ENCODE data around the gene NUDT4. TPM values are rescaled to one million over a fixed set of nuclear protein-coding genes. Genes with fewer than 3 reads are reported as not detected.

The NUDT4 gene
- polyA plus RNA-seq, 1 of the 3 experiments (the other 2 are of a cell fraction) = 19.8 TPM

- H3K9ac ChIP-seq = no peak overlapping the region
- no peaks in the 10 kb centered on the region for H3F3A ChIP-seq (replicated peaks; ENCODE audit: insufficient read depth)
- no peaks in the 10 kb centered on the region for H3K9me3 ChIP-seq
- H3K27ac ChIP-seq (ENCODE audit: low read depth in 2 of 2, low read length in 1 of 2) = no peak overlapping the region
- H3K4me3 ChIP-seq (ENCODE audit: low read depth in 2 of 2, low read length in 1 of 2) = no peak overlapping the region
- CTCF ChIA-PET = no interaction called here
- TF ChIP-seq NRF1 (IDR thresholded peaks at IDR 0.05; ENCODE audit: low read depth, low read length) (no peak), TCF12 (IDR thresholded peaks at IDR 0.05) (no peak), MAX (IDR thresholded peaks at IDR 0.05; ENCODE audit: low read depth) (no peak), GATA2 (CRISPR knock-in tag; IDR thresholded peaks at IDR 0.05) (no peak), TAF1 (IDR thresholded peaks at IDR 0.05; ENCODE audit: borderline replicate concordance, low read depth, low read length) (no peak), POLR2AphosphoS5 (IDR thresholded peaks at IDR 0.05; ENCODE audit: low read depth, low read length) (no peak)
- H3K4me1 ChIP-seq (ENCODE audit: control insufficient read depth in 1 of 2, insufficient read depth in 2 of 2, low read depth in 1 of 2, low read length in 1 of 2) = no peaks in the 10 kb centered on the region; a peak in 1 of 4 replicates
- no peaks in the 10 kb centered on the region for H3K36me3 ChIP-seq (replicated peaks in 1 of 2; ENCODE audit: control insufficient read depth in 1 of 2, insufficient read depth in 2 of 2, low read length in 1 of 2)
- WGBS (ENCODE audit: low lambda C conversion rate) = 89% methylated on average over 7 of the region's 7 CpGs
- no peaks in the 10 kb centered on the region for H4K20me1 ChIP-seq (ENCODE audit: insufficient read depth)
- no peaks in the 10 kb centered on the region for H3K27me3 ChIP-seq (ENCODE audit: insufficient read depth)
- H2AFZ ChIP-seq (ENCODE audit: low read depth) = no peak overlapping the region
- POLR2A ChIA-PET = no interaction called here
- H3K79me2 ChIP-seq (ENCODE audit: insufficient read depth) = no peaks in the 10 kb centered on the region
- H3K4me2 ChIP-seq = no peak overlapping the region
- no peak for DNase-seq
- H3K9me2 ChIP-seq = no peaks in the 10 kb centered on the region
These were observed 39.1 kb upstream of the NUDT4 start for GRCh38 chr12:93338598-93338997.

- WGBS (ENCODE audit: low lambda C conversion rate) = 74% methylated on average over 4 of the region's 4 CpGs
- H4K20me1 ChIP-seq (ENCODE audit: insufficient read depth) = no peaks in the 10 kb centered on the region
- H3K9me2 ChIP-seq = no peaks in the 10 kb centered on the region
- no peaks in the 10 kb centered on the region; a peak in 1 of 4 replicates for H3K4me1 ChIP-seq (ENCODE audit: control insufficient read depth in 1 of 2, insufficient read depth in 2 of 2, low read depth in 1 of 2, low read length in 1 of 2)
- H3K9ac ChIP-seq = no peak overlapping the region
- no peak overlapping the region for H3K27ac ChIP-seq (ENCODE audit: low read depth in 2 of 2, low read length in 1 of 2)
- CTCF ChIA-PET = interaction anchor here (0.9 kb wide), 1 partner anchor 58 kb away, joined by 3 read pairs; no protein-coding TSS in a partner anchor
- no peak overlapping the region for H3K4me2 ChIP-seq
- H3K36me3 ChIP-seq (replicated peaks in 1 of 2; ENCODE audit: control insufficient read depth in 1 of 2, insufficient read depth in 2 of 2, low read length in 1 of 2) = no peaks in the 10 kb centered on the region
- H3K9me3 ChIP-seq = no peaks in the 10 kb centered on the region
- H2AFZ ChIP-seq (ENCODE audit: low read depth) = no peak overlapping the region
- peak; percentile 60 for DNase-seq
- no peak overlapping the region for H3K4me3 ChIP-seq (ENCODE audit: low read depth in 2 of 2, low read length in 1 of 2)
- no peaks in the 10 kb centered on the region for H3F3A ChIP-seq (replicated peaks; ENCODE audit: insufficient read depth)
- H3K27me3 ChIP-seq (ENCODE audit: insufficient read depth) = no peaks in the 10 kb centered on the region
- POLR2A ChIA-PET = no interaction called here
- no peaks in the 10 kb centered on the region for H3K79me2 ChIP-seq (ENCODE audit: insufficient read depth)
- TF ChIP-seq GATA2 (CRISPR knock-in tag; IDR thresholded peaks at IDR 0.05) = peak; percentile 84
- no peak for TF ChIP-seq ZBTB33 (IDR thresholded peaks at IDR 0.05; ENCODE audit: borderline replicate concordance, low read depth)
- no peak for TF ChIP-seq MXI1 (IDR thresholded peaks at IDR 0.05; ENCODE audit: low read depth, low read length)
- peak; percentile 89 for TF ChIP-seq RCOR1 (IDR thresholded peaks at IDR 0.05; ENCODE audit: low read length)
- no peak for TF ChIP-seq GABPA (IDR thresholded peaks at IDR 0.05; ENCODE audit: low read depth)
- no peak for TF ChIP-seq POLR2AphosphoS5 (IDR thresholded peaks at IDR 0.05; ENCODE audit: low read depth, low read length)
- peak in 1 of 2 experiments; percentile 61; a peak in 2 of 4 replicates for TF ChIP-seq EP300 (IDR thresholded peaks at IDR 0.05; ENCODE audit: borderline replicate concordance in 1 of 2, low read depth in 1 of 2, low read length in 1 of 2)
- TF ChIP-seq FOXJ3 (CRISPR knock-in tag; IDR thresholded peaks at IDR 0.05) = no peak
- TF ChIP-seq TCF12 (IDR thresholded peaks at IDR 0.05) = no peak
- TF ChIP-seq RXRA (IDR thresholded peaks at IDR 0.05; ENCODE audit: borderline replicate concordance, low read depth) = no peak
- TF ChIP-seq CHD2 (IDR thresholded peaks at IDR 0.05; ENCODE audit: low read length, partially characterized antibody) = no peak
- no peak for TF ChIP-seq NFIC (IDR thresholded peaks at IDR 0.05; ENCODE audit: borderline replicate concordance)
- no peak for TF ChIP-seq RAD21 (IDR thresholded peaks at IDR 0.05; ENCODE audit: low read length)
These were observed 38.0 kb upstream of the NUDT4 start for GRCh38 chr12:93339695-93340094.

Measured in SK-N-SH (cell line).